NCI-H1048 (cell line): ENCODE results near the gene NIF3L1.

ENCODE experiments used
- DNase-seq: peaks from one replicate; lab custom pipeline; 2025; lab: John Stamatoyannopoulos, UW

The NIF3L1 gene

GRCh38 chr2:200888704-200889625, at the start of gene NIF3L1, which contains the start of gene PPIL3:
Gene NIF3L1, plus strand, starts transcription at chr2:200889371. Its CDS starts 2,573 bp downstream, at chr2:200891944.
Gene PPIL3, minus strand, starts transcription at chr2:200889077. Its CDS starts 1,462 bp downstream, at chr2:200887615.
- peak; percentile 94 for DNase-seq

GRCh38 chr2:200839513-200839912, 49.7 kb upstream of the NIF3L1 start:
- DNase-seq, result no peak

- DNase-seq, result no peak
These were observed 44.9 kb upstream of the NIF3L1 start for GRCh38 chr2:200843993-200844948.

- DNase-seq, result no peak
These were observed 44.0 kb upstream of the NIF3L1 start for GRCh38 chr2:200845194-200845593.

- DNase-seq, result no peak
These were observed 43.4 kb upstream of the NIF3L1 start for GRCh38 chr2:200845669-200846325.

GRCh38 chr2:200847269-200847668, 41.9 kb upstream of the NIF3L1 start:
- DNase-seq, result no peak

- DNase-seq, result no peak
These were observed 41.2 kb upstream of the NIF3L1 start for GRCh38 chr2:200847939-200848338.

- no peak for DNase-seq
These were observed 38.5 kb upstream of the NIF3L1 start for GRCh38 chr2:200850512-200851256.

GRCh38 chr2:200851398-200852248, 37.5 kb upstream of the NIF3L1 start:
- DNase-seq, result no peak

GRCh38 chr2:200852605-200853004, 36.6 kb upstream of the NIF3L1 start:
- DNase-seq, result no peak

GRCh38 chr2:200856806-200857205, 32.4 kb upstream of the NIF3L1 start:
- no peak for DNase-seq

GRCh38 chr2:200860092-200860795, 28.9 kb upstream of the NIF3L1 start:
- DNase-seq, result no peak

GRCh38 chr2:200861617-200862155, 27.5 kb upstream of the NIF3L1 start:
- DNase-seq, result no peak

GRCh38 chr2:200862532-200863000, 26.6 kb upstream of the NIF3L1 start:
- DNase-seq, result no peak

- no peak for DNase-seq
These were observed 25.4 kb upstream of the NIF3L1 start for GRCh38 chr2:200863782-200864175.

GRCh38 chr2:200864176-200865034, 24.8 kb upstream of the NIF3L1 start, which contains the start of gene CLK1:
Gene CLK1, minus strand, starts transcription at chr2:200864658. Its CDS starts 2,796 bp downstream, at chr2:200861862.
- peak; percentile 82 for DNase-seq

GRCh38 chr2:200869014-200869413, 20.2 kb upstream of the NIF3L1 start:
- no peak for DNase-seq

GRCh38 chr2:200871151-200871550, 18.0 kb upstream of the NIF3L1 start:
- DNase-seq, result no peak
